ENCODE results near the gene PTPRK.

The PTPRK gene

DNA sequence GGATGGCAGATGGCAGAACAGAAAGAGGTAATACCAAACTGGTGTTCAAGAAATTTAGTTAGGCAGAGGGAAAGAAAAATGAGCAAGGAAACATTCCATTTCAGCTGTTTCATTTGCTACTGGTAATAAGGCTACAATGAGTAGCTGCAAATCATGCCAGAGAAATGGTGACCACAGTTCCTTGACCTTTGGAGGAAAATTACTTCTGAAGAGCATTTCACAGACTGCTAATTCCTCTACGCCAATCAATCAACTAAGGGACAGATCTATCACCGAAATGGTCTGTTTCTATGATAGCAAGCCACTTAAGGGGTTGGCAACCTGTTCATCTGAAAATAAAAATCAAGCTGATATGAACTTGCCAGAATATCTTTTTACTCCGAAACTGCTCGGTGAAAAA lies 119.5 kb downstream of the PTPRK start:
- TF ChIP-seq, protein P1, sequence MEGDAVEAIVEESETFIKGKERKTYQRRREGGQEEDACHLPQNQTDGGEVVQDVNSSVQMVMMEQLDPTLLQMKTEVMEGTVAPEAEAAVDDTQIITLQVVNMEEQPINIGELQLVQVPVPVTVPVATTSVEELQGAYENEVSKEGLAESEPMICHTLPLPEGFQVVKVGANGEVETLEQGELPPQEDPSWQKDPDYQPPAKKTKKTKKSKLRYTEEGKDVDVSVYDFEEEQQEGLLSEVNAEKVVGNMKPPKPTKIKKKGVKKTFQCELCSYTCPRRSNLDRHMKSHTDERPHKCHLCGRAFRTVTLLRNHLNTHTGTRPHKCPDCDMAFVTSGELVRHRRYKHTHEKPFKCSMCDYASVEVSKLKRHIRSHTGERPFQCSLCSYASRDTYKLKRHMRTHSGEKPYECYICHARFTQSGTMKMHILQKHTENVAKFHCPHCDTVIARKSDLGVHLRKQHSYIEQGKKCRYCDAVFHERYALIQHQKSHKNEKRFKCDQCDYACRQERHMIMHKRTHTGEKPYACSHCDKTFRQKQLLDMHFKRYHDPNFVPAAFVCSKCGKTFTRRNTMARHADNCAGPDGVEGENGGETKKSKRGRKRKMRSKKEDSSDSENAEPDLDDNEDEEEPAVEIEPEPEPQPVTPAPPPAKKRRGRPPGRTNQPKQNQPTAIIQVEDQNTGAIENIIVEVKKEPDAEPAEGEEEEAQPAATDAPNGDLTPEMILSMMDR (IDR thresholded peaks at IDR 0.05; ENCODE audit: low read depth, low read length, missing control alignments) = no peak
- no peak for DNase-seq (ENCODE audit: low read depth)
- no peak overlapping the region for H3K4me3 ChIP-seq (ENCODE audit: low read depth, low read length)

DNA sequence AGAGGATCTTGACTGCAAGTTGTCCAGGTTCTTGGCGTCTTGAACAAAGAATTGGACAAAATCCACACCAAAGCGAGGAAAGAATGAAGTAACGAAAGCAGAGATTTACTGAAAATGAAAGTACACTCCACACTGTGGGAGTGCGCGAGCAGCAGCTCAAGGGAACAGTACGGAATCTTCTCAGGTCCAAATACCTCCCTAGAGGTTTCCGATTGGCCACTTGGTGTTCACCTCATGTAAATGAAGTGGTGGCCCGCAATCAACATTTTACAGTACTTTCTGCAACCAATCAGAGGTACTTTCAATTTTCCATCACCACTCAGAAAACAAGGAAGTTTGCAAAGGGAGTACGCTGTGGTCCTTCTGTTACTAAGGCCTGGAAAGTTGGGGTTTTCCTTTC lies 122.4 kb downstream of the PTPRK start:
- DNase-seq (ENCODE audit: low read depth) = no peak
- no peak overlapping the region for H3K4me3 ChIP-seq (ENCODE audit: low read depth, low read length)
- TF ChIP-seq, protein P1 (IDR thresholded peaks at IDR 0.05; ENCODE audit: low read depth, low read length, missing control alignments) = no peak

DNA sequence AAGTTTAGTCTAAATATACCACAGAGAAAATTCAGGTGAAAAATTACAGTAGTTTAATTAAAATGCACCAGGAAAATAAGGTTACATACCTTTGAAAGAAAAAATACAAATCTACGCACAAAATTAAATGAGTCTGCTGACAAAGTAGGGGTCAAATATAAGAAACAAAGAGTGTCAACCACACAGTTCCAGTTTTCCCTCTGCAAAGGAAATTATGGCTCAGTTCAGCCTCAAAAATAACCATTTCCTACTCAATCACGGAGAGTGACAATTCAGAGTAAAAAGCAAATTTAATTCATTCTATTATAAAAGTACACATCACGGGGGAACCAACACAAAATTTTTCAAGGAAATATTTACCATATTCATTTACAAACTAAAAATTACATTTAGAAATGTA lies 124.8 kb downstream of the PTPRK start:
- H3K4me3 ChIP-seq (ENCODE audit: low read depth, low read length) = no peak overlapping the region
- TF ChIP-seq, protein P1 (IDR thresholded peaks at IDR 0.05; ENCODE audit: low read depth, low read length, missing control alignments) = no peak
- DNase-seq (ENCODE audit: low read depth) = no peak

DNA sequence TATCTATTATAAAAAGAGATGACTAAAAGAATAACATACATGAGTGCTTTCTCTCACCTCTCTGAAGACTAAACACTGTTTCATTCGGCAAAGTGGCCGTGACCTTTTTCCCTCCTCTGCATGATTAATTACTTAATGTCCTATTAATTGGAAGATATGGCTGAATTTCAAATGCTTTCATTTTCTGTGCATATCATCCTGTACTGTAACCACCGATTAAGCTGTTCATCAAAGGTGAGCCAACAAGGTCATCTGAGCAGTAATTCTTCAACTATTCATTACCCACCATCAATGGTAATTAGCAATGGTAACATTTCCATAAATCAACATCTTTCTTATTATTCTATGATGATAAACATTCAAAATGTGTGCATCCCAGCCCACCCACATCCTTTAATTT lies 125.2 kb downstream of the PTPRK start:
- H3K4me3 ChIP-seq (ENCODE audit: low read depth, low read length) = no peak overlapping the region
- no peak for DNase-seq (ENCODE audit: low read depth)
- TF ChIP-seq, protein P1 (IDR thresholded peaks at IDR 0.05; ENCODE audit: low read depth, low read length, missing control alignments) = no peak

DNA sequence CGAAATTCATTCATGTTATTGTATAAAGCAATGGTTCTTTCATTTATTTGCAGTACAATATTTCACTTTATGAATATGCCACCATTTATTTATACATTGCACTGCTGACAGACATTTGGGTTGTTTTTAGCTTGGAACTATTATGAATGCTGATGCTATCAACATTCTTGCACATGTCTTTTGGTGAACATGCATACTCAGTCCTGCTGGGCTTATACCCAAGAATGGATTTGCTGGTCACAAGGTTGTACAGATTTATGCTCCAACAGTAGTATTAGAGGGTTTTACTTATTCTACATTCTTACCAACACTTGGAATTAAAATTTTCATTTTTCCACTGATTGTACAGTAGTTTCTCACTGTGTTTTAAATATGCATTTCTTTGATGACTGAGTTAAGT lies 126.2 kb downstream of the PTPRK start:
- no peak overlapping the region for H3K4me3 ChIP-seq (ENCODE audit: low read depth, low read length)
- DNase-seq (ENCODE audit: low read depth) = no peak
- TF ChIP-seq, protein P1 (IDR thresholded peaks at IDR 0.05; ENCODE audit: low read depth, low read length, missing control alignments) = no peak

DNA sequence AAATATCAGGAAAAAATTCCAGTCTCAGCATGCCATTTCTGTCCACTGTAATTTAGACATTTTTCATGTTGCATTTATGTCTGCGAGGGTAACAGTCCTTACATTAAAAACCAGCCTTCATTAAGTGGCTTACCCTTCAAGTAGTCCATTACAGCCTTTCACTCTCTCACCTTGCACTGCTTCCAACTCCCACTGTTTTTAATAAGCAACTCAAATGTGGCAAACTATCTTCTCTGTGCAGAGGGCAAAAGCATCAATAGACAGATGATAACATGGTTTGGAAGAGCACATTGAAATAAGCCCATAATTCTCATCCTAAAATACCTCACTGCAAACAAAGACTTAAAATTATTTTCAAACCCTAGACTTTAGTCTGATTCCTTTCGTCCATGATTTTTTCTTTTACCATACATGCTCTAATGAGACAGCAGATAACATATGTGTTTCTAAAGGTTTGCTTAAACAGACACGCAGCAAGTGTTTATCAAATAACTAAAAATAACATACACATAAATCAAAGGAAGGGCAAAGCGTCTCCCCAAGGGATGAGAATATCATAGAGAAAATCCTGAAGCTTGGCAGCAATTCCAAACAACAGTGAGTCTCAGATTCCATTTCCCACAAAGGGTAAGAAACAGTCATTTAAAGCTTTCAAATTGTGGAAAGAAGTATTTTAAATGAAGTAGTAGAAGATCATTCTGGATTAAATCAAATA lies 130.4 kb downstream of the PTPRK start:
- no peak for DNase-seq (ENCODE audit: low read depth)
- no peak overlapping the region for H3K4me3 ChIP-seq (ENCODE audit: low read depth, low read length)
- TF ChIP-seq, protein P1 (IDR thresholded peaks at IDR 0.05; ENCODE audit: low read depth, low read length, missing control alignments) = no peak

DNA sequence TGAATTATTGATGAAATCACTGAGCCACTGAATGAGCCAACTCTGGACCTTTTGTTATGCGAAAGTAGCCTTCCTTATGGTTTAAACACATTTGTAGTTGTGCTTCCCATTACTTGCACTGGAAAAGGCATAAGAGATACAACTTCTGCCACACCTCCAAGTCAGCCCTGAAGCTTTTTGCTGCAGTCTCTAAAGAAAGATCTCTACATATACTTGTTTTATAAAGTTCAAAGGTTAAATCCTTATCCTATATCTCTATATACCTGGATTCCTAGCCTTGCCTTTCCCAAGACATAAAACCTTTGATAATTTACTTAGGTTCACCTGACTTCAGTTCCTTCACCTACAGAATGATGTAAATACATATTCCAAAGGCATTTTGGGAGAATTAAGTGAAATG lies 132.0 kb downstream of the PTPRK start:
- TF ChIP-seq, protein P1 (IDR thresholded peaks at IDR 0.05; ENCODE audit: low read depth, low read length, missing control alignments) = no peak
- no peak overlapping the region for H3K4me3 ChIP-seq (ENCODE audit: low read depth, low read length)
- DNase-seq (ENCODE audit: low read depth) = no peak
